GM23338 (cell line): ENCODE measurements around the gene IQGAP2. TPM values are rescaled to one million over a fixed set of nuclear protein-coding genes. Genes with fewer than 3 reads are reported as not detected.

ENCODE experiments used
- ATAC-seq: fragments of 200-7000 bp; cut with Tn5 transposase; 3 replicates; pipeline ENCODE4 v1.9.1; 2020
- DNase-seq: peaks from one replicate; pipeline ENCODE4 v3.0.0-alpha.2; 2015; ENCODE audit warnings: low spot score
- H2AFZ ChIP-seq: fragments of 200-600 bp; sonication (generic); 2 replicates; pipeline ENCODE4 v1.8.0; 2016; ENCODE audit warnings: antibody characterized with exemption, mild to moderate bottlenecking, moderate library complexity
- H3F3A ChIP-seq: fragments of 200-600 bp; sonication (generic); replicated peaks from 2 replicates; pipeline ENCODE4 v1.8.0; 2017; ENCODE audit warnings: antibody characterized with exemption, mixed run types, low read depth
- H3K27ac ChIP-seq: fragments of 200-600 bp; sonication (generic); 2 replicates; pipeline ENCODE4 v1.6.1; 2016; ENCODE audit warnings: low read depth
- H3K27me3 ChIP-seq: fragments of 200-600 bp; sonication (generic); 2 replicates; pipeline ENCODE4 v1.8.0; 2016; ENCODE audit warnings: mild to moderate bottlenecking, mixed run types, moderate library complexity; ENCODE audit not compliant: insufficient read depth
- H3K36me3 ChIP-seq: fragments of 200-600 bp; sonication (generic); 2 replicates; pipeline ENCODE4 v1.8.0; 2016; ENCODE audit warnings: mild to moderate bottlenecking; ENCODE audit not compliant: insufficient read depth
- H3K4me1 ChIP-seq: fragments of 200-600 bp; sonication (generic); 2 replicates; pipeline ENCODE4 v1.8.0; 2016; ENCODE audit warnings: mild to moderate bottlenecking, moderate library complexity; ENCODE audit not compliant: insufficient read depth
- H3K4me2 ChIP-seq: fragments of 200-600 bp; sonication (generic); 2 replicates; pipeline ENCODE4 v1.7.1; 2017; ENCODE audit warnings: mixed run types
- H3K4me3 ChIP-seq: fragments of 200-600 bp; sonication (generic); 2 replicates; pipeline ENCODE4 v1.6.1; 2016; ENCODE audit warnings: mixed run types
- H3K79me2 ChIP-seq: fragments of 200-600 bp; sonication (generic); replicated peaks from 2 replicates; pipeline ENCODE4 v1.8.0; 2017; ENCODE audit warnings: mild to moderate bottlenecking; ENCODE audit not compliant: insufficient read depth
- H3K9me2 ChIP-seq: fragments of 200-600 bp; sonication (generic); 2 replicates; pipeline ENCODE4 v1.8.0; 2017; ENCODE audit not compliant: insufficient read depth
- H4K20me1 ChIP-seq: fragments of 200-600 bp; sonication (generic); replicated peaks from 2 replicates; pipeline ENCODE4 v1.8.0; 2017; ENCODE audit warnings: mild to moderate bottlenecking; ENCODE audit not compliant: insufficient read depth
- H3K27ac Mint-ChIP-seq: 2 replicates; pipeline ENCODE4 v1.8.0; 2020; ENCODE audit warnings: inconsistent platforms, mild to moderate bottlenecking, moderate library complexity, mixed read lengths
- H3K27me3 Mint-ChIP-seq: 3 replicates; pipeline ENCODE4 v1.8.0; 2022; ENCODE audit warnings: low read depth, mild to moderate bottlenecking, moderate library complexity, mixed read lengths, inconsistent platforms; ENCODE audit not compliant: insufficient read depth, poor library complexity
- H3K36me3 Mint-ChIP-seq: 3 replicates; pipeline ENCODE4 v1.8.0; 2021; ENCODE audit warnings: low read depth, mild to moderate bottlenecking, inconsistent platforms, moderate library complexity, mixed read lengths
- H3K4me1 Mint-ChIP-seq: 3 replicates; pipeline ENCODE4 v1.8.0; 2020; ENCODE audit warnings: mild to moderate bottlenecking, inconsistent platforms, mixed read lengths
- H3K4me3 Mint-ChIP-seq: 3 replicates; pipeline ENCODE4 v1.8.0; 2021; ENCODE audit warnings: moderate library complexity, mild to moderate bottlenecking, inconsistent platforms, mixed read lengths
- H3K9me3 Mint-ChIP-seq: 3 replicates; pipeline ENCODE4 v1.8.0; 2020; ENCODE audit warnings: moderate library complexity, mild to moderate bottlenecking, inconsistent platforms, mixed read lengths
- CTCF ChIP-seq, 2 experiments: fragments of 200-600 bp in 1 of 2; sonication (generic) in 1 of 2; conservative IDR thresholded peaks; 2 replicates each; pipeline versions ENCODE4 v1.5.1 to v1.6.1; 2016 to 2017; ENCODE audit warnings: antibody characterized with exemption in 2 of 2, low read depth in 2 of 2, mild to moderate bottlenecking in 2 of 2, moderate library complexity in 1 of 2
- EZH2 ChIP-seq: fragments of 200-600 bp; sonication (generic); IDR thresholded peaks from one replicate; pipeline ENCODE4 v1.8.0; 2017; ENCODE audit warnings: antibody characterized with exemption, mild to moderate bottlenecking, low read depth; ENCODE audit not compliant: unreplicated experiment
- JUNB ChIP-seq: IDR thresholded peaks from one replicate; pipeline ENCODE4 v1.6.1; 2016; ENCODE audit warnings: antibody characterized with exemption; ENCODE audit not compliant: unreplicated experiment
- NANOG ChIP-seq: IDR thresholded peaks from 2 replicates; pipeline ENCODE4 v1.6.1; 2016; ENCODE audit warnings: antibody characterized with exemption, borderline replicate concordance
- POLR2AphosphoS5 ChIP-seq: IDR thresholded peaks from 2 replicates; pipeline ENCODE4 v1.6.1; 2016; ENCODE audit warnings: antibody characterized with exemption, low read depth
- REST ChIP-seq: IDR thresholded peaks from one replicate; pipeline ENCODE4 v1.6.1; 2018; ENCODE audit warnings: antibody characterized with exemption; ENCODE audit not compliant: unreplicated experiment
- polyA plus RNA-seq: library from polyadenylated mRNA; unstranded; fragments of >200 nt; fragmentation: Nextera tagmentation; extraction: Ambion mirVana; gene quantifications from 2 replicates; pipeline ENCODE4 v1.2.1, GENCODE V29; 2016
- total RNA-seq: library from RNA; depleted of rRNA; stranded (reverse); fragments of >200 nt; shearing (Covaris generic); gene quantifications from 2 replicates; pipeline ENCODE4 v1.2.3, GENCODE V29; 2014
- TF ChIP-seq, protein P1 (sequence below): fragments of 250-450 bp; sonication (Bioruptor Pico); IDR thresholded peaks from 2 replicates; pipeline ENCODE4 v1.5.0; 2020; ENCODE audit warnings: mild to moderate bottlenecking, moderate library complexity

The IQGAP2 gene
- total and polyA plus RNA-seq, 2 experiments from 2014 or later: 60.0 to 86.5 TPM

DNA sequence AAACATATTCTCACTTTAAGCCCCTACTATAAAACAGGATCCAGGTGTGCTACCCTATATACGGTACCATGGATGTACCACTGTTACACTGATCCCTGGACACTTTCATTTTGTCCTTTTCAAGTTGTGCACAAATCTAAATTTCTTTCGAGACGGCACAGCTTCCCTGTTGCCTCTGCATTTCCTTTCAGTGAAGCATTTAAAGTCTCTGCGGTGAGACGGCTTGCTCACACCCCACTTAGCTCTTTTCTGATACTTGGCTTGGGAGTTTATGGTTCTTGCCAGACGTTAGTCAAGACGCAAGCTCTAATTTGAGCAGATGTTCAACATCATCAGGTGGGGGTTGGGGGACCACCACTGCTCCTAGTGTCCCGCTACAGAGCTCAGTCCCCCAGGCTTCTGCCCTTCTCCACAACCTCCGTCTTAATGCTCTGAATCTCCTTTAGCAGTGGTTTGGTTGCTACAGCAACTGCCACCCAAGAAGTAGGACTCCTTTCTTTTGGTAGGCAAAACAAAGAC is 204.3 kb downstream of the IQGAP2 start:
- ATAC-seq: peak; percentile 77
- Mint-ChIP-seq H3K4me1 (peaks cover 11% of the 10 kb centered on the region), H3K9me3 (no peaks in the 10 kb centered on the region), H3K27ac (peak overlapping the region; percentile 66), H3K36me3 (peaks cover 12% of the 10 kb centered on the region), H3K27me3 (peaks cover 1% of the 10 kb centered on the region), H3K4me3 (no peak overlapping the region)
- H3K9me2 ChIP-seq: no peaks in the 10 kb centered on the region
- DNase-seq: peak; percentile 65
- H3K27ac ChIP-seq: peak overlapping the region; percentile 4; the same call in 1 of the 2 replicates
- no peaks in the 10 kb centered on the region for H4K20me1 ChIP-seq
- no peaks in the 10 kb centered on the region for H3K79me2 ChIP-seq
- peaks cover 12% of the 10 kb centered on the region for H3K4me1 ChIP-seq
- no peak overlapping the region for H2AFZ ChIP-seq
- TF ChIP-seq POLR2AphosphoS5 (no peak), JUNB (no peak), REST (no peak), NANOG (no peak), CTCF (conservative IDR thresholded peaks at IDR 0.05; ENCODE audit: low read depth in 2 of 2) (no peak)
- no peaks in the 10 kb centered on the region for H3F3A ChIP-seq
- H3K4me3 ChIP-seq: no peak overlapping the region
- no peaks in the 10 kb centered on the region for H3K27me3 ChIP-seq
- H3K4me2 ChIP-seq: 0 out of 2 replicates have a peak overlapping the region, but pooled peaks have one; percentile 14
- no peaks in the 10 kb centered on the region; the same call in 1 of the 2 replicates for H3K36me3 ChIP-seq

DNA sequence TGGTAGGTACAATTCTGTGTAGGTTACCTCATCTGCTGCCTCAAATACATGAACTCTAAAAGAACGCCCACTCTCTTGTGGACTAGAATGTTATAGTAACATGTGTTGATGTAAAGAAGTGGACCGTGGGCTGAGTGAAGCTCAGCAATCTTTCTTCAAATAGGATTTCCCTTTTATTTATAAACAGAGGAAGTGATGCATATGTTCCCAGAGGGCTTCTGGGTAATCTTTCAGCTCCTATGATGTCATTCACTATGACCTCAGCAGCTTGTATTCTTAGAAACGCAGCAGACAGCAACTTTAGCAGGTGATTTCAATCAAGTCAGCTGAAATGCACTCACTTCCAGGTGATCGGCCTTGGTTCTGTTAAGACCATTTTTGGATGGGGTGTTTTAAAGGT is 205.7 kb downstream of the IQGAP2 start:
- H3K4me1 Mint-ChIP-seq: peaks cover 11% of the 10 kb centered on the region
- no peak for ATAC-seq

More for the DNA sequence above, 205.7 kb downstream of the IQGAP2 start:
- H3K9me2 ChIP-seq: no peaks in the 10 kb centered on the region
- peaks cover 12% of the 10 kb centered on the region for H3K4me1 ChIP-seq
- no peak overlapping the region for H3K4me3 ChIP-seq
- H3F3A ChIP-seq: no peaks in the 10 kb centered on the region
- no peak overlapping the region for H3K4me2 ChIP-seq
- H3K27ac ChIP-seq: no peak overlapping the region
- no peaks in the 10 kb centered on the region; the same call in 1 of the 2 replicates for H3K36me3 ChIP-seq
- no peak overlapping the region for H2AFZ ChIP-seq
- H3K9me3 Mint-ChIP-seq: no peaks in the 10 kb centered on the region; the same call in 2 of the 3 replicates
- H3K36me3 Mint-ChIP-seq: peaks cover 12% of the 10 kb centered on the region
- no peaks in the 10 kb centered on the region for H4K20me1 ChIP-seq
- no peaks in the 10 kb centered on the region for H3K79me2 ChIP-seq
- TF ChIP-seq, protein P1, sequence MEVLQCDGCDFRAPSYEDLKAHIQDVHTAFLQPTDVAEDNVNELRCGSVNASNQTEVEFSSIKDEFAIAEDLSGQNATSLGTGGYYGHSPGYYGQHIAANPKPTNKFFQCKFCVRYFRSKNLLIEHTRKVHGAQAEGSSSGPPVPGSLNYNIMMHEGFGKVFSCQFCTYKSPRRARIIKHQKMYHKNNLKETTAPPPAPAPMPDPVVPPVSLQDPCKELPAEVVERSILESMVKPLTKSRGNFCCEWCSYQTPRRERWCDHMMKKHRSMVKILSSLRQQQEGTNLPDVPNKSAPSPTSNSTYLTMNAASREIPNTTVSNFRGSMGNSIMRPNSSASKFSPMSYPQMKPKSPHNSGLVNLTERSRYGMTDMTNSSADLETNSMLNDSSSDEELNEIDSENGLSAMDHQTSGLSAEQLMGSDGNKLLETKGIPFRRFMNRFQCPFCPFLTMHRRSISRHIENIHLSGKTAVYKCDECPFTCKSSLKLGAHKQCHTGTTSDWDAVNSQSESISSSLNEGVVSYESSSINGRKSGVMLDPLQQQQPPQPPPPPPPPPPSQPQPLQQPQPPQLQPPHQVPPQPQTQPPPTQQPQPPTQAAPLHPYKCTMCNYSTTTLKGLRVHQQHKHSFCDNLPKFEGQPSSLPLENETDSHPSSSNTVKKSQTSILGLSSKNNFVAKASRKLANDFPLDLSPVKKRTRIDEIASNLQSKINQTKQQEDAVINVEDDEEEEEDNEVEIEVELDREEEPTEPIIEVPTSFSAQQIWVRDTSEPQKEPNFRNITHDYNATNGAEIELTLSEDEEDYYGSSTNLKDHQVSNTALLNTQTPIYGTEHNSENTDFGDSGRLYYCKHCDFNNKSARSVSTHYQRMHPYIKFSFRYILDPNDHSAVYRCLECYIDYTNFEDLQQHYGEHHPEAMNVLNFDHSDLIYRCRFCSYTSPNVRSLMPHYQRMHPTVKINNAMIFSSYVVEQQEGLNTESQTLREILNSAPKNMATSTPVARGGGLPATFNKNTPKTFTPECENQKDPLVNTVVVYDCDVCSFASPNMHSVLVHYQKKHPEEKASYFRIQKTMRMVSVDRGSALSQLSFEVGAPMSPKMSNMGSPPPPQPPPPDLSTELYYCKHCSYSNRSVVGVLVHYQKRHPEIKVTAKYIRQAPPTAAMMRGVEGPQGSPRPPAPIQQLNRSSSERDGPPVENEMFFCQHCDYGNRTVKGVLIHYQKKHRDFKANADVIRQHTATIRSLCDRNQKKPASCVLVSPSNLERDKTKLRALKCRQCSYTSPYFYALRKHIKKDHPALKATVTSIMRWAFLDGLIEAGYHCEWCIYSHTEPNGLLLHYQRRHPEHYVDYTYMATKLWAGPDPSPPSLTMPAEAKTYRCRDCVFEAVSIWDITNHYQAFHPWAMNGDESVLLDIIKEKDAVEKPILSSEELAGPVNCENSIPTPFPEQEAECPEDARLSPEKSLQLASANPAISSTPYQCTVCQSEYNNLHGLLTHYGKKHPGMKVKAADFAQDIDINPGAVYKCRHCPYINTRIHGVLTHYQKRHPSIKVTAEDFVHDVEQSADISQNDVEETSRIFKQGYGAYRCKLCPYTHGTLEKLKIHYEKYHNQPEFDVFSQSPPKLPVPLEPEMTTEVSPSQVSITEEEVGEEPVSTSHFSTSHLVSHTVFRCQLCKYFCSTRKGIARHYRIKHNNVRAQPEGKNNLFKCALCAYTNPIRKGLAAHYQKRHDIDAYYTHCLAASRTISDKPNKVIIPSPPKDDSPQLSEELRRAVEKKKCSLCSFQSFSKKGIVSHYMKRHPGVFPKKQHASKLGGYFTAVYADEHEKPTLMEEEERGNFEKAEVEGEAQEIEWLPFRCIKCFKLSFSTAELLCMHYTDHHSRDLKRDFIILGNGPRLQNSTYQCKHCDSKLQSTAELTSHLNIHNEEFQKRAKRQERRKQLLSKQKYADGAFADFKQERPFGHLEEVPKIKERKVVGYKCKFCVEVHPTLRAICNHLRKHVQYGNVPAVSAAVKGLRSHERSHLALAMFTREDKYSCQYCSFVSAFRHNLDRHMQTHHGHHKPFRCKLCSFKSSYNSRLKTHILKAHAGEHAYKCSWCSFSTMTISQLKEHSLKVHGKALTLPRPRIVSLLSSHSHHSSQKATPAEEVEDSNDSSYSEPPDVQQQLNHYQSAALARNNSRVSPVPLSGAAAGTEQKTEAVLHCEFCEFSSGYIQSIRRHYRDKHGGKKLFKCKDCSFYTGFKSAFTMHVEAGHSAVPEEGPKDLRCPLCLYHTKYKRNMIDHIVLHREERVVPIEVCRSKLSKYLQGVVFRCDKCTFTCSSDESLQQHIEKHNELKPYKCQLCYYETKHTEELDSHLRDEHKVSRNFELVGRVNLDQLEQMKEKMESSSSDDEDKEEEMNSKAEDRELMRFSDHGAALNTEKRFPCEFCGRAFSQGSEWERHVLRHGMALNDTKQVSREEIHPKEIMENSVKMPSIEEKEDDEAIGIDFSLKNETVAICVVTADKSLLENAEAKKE: no peak
- TF ChIP-seq EZH2: no peak
- no peak overlapping the region for H3K27ac Mint-ChIP-seq
- no peak for DNase-seq
- H3K27me3 ChIP-seq: no peaks in the 10 kb centered on the region
- H3K4me3 Mint-ChIP-seq: no peak overlapping the region
- H3K27me3 Mint-ChIP-seq: peaks cover 1% of the 10 kb centered on the region
